ENCODE data around the gene BAIAP2.

Gene BAIAP2

GRCh38 chr17:81039854-81040758, 5.2 kb downstream of the BAIAP2 start:
- no peak for DNase-seq

GRCh38 chr17:81040791-81041337, 5.9 kb downstream of the BAIAP2 start:
- DNase-seq: no peak

GRCh38 chr17:81042606-81043005, 7.7 kb downstream of the BAIAP2 start:
- DNase-seq: no peak

GRCh38 chr17:81043319-81043724, 8.4 kb downstream of the BAIAP2 start:
- DNase-seq: no peak

- no peak for DNase-seq
Measured at GRCh38 chr17:81043725-81044427, 8.9 kb downstream of the BAIAP2 start.

DNA sequence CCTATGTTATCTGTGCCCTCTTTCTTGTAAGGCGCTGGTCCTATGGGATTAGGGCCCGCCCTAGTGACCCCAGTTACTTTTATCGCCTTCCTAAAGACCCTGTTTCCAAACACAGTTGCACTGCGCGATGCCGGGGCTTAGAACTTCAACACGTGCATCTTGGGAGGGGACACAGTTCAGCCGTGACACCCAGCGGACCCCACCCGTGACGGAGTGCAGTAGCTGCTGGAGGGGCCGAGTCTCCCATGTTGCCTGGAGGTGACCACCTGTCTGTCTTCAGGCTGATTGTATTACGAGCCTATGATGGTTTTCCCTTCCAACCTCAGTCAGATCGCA, 9.4 kb downstream of the BAIAP2 start:
- DNase-seq: no peak

- no peak for DNase-seq
Measured at GRCh38 chr17:81044764-81045589, 10.0 kb downstream of the BAIAP2 start.

DNA sequence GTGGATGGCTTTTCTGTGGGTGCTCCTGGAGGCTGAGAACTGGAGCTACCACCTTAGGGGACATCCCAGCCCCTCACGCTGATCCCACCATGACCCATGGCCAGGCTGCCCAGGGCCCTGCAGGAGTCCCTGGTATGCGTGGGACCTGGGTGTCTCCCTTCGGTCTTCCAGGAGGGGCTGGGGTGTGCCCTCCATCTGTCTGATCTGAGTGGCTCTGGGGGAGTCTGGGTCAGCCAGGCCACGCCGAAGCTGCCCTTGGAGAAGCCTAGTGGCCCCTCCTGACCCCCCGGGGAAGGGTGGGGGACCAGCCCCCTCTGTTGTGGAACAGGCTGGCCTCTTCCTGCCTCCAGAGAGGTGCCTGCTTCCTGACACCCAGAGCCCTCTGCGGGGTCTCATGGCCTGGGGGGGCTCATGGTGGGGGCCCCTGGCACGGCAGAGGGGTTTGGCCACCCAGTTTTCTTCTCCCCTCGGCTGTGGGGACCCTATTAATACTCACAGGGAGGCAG, 10.7 kb downstream of the BAIAP2 start:
- no peak for DNase-seq

DNA sequence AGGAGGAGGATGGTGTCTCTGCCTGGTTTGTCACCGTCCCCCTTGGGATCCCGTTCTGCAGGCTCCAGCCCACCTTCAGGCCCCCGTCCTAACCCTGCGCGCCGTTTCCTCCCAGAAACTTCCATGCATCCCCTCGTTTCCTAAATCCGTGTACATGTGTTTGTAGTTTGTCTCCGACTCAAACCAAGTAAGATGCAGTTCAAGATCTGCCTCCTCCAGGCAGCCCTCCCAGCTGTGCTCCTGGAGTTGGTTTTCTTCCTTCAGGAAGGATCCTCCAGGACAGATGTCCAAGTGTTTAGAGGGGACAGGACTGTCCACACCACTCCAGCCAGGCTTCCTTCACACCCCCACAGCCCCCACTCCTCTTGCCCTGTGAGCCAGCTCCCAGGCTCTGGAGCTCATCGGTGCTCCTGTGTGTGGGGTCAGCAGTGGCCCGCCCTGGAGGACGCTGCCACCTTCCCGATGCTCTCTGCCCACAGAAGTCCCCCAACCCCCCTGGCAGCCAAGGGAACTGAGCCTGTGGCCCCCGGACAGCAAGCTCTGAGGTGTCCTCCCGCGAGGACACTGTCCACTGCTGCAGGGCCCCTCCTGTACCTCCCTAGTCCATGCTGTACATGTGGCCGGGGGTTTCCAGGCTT, 11.3 kb downstream of the BAIAP2 start:
- DNase-seq: no peak

DNA sequence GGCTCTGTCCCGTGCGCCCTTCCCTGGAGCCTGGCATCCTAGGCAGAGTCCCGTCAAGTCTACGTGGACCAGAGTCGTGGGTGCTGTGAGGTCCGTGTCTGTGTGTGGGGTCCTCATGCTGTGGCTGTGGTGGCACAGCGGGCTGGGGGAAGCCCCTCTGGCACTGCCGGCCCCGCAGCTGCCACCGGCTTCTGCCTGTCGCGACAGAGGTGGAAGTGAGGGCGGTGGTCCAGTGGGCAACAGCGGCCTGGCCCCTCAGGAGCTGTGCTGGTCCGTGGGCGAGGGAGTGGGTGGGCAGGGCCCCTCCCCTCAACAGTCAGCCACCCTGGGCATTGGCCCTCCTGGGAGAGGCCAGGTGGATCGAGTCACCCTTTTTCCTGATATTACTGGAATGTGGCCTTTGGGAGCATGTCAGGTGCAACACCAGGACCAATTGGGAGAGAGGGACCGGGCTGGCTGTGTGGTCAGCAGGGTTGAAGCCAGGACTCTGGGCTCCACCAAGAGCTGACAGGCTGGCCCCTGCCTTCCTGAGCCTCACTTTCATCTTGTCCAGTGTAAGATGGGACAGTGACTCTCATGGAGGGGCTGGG, 11.9 kb downstream of the BAIAP2 start:
- DNase-seq: no peak

GRCh38 chr17:81048827-81049371, 13.9 kb downstream of the BAIAP2 start:
- DNase-seq: no peak

- DNase-seq: no peak
Measured at GRCh38 chr17:81049372-81049911, 14.5 kb downstream of the BAIAP2 start.

GRCh38 chr17:81049973-81050551, 15.1 kb downstream of the BAIAP2 start:
- peak; percentile 49 for DNase-seq

DNA sequence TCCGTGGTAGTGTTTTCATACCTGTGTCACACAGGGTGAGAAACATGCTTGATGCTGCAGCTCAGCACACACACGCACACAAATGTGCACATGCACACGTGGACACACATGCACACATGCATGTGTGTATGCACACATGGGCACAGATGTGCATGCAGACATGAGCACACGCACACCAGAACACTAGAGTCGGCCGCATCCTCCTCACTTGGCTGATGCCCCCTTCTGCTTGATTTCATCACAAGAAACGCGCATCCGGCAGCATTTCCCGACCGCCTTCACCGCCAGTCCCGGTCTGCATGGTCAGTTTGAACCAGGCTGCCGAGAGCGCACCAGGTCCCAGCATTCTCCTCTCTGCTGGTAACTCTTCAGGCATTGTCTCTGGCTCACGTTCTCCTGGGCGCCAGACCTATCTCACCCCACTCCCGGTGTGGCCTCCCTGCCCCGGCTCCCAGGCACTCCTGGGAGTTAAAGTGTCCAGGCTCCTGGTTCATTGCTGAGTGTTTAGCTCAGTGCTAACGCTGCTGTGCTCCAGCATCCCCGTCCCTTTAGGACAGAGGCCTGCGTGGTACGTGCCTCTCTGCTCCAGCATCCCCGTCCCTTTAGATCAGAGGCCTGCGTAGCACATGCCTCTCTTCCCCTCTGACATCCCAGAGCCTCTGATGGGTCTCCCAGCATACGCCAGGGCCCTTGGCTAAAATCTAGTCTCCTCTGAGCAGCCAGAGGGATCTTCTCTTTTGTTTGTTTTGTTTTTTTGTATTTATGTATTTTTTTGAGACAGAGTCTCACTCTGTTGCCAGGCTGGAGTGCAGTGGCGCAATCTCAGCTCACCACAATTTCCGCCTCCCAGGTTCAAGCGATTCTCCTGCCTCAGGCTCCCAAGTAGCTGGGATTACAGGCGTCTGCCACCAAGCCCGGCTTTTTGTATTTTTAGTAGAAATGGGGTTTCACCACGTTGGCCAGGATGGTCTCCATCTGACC, 16.0 kb downstream of the BAIAP2 start:
- DNase-seq: no peak

GRCh38 chr17:81052199-81052997, 17.4 kb downstream of the BAIAP2 start:
- no peak for DNase-seq

DNA sequence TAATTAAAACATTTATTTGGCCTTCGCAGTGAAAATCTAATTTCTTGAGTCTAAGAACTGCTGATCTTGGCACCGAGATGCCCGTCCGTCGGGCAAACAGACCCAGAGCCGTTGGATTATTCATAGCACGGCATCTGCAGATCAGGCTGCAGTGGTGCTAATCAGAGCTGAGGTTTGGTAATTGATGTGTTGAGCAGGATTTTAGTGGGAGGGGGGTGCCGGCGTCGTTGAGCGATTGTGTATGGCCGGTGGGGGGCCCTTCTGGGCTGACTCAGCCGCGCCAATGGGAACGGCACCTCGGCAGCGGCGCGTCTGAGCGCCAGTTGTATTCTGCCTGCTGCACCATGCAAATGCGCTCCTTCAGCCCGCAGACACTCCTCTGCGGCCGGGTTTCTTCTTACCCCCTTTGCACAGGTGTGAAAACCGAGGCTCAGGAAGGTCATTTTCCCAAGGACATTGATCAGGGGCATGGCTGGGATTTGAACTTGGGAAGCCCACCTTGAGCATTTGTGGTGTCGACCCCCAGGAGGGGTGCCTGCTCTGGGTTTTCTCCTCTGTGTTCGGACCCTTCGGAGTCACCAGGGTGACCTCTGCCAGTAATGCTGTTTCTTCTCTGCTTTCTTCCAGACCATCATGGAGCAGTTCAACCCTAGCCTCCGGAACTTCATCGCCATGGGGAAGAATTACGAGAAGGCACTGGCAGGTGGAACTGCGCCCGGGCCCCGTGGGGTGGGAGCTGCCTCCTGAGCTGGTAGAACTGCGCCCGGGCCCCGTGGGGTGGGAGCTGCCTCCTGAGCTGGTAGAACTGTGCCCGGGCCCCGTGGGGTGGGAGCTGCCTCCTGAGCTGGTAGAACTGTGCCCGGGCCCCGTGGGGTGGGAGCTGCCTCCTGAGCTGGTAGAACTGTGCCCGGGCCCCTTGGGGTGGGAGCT, 18.4 kb downstream of the BAIAP2 start:
- DNase-seq: no peak

DNA sequence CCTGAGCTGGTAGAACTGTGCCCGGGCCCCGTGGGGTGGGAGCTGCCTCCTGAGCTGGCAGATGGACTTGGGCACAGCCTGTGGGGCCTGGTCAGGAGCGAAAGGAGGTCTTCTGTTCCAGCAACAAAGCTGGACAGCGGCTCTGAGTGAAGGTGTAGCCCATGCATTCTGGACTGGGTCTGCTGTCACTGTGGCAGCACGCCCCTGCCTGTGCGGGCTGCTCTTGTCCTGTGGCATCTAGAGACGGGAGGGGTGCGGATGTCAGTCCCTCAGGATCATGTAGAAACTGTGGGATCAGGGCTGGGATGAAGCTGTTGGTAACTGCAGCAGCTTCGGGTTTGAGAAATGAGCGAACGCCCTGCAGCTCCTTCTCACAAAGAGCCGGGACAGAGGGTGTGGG, 19.4 kb downstream of the BAIAP2 start:
- DNase-seq: no peak
